ENCODE measurements around the gene CFAP299.

CFAP299 gene

DNA sequence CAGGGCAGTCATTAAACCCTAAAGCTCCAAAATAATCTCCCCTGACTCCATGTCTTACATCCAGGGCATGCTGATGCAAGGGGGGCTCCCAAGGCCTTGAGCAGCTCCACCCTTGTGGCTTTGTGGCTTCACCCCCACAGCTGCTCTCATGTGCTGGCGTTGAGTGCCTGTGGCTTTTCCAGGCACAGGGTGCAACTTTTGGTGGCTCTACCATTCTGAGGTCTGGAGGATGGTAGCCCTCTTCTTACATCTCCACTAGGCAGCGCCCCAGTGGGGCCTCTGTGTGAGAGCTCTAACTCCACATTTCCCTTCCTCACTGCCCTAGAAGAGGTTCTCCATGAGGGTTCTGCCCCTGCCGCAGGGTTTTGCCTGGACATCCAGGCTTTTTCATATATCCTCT lies 35.1 kb downstream of the CFAP299 start:
- H3K4me2 ChIP-seq (ENCODE audit: low read length): no peak overlapping the region
- peaks cover 42% of the 10 kb centered on the region for H3K9me3 ChIP-seq (ENCODE audit: low read length)
- H3K27ac ChIP-seq (ENCODE audit: low read depth, low read length, poor library complexity, severe bottlenecking): no peak overlapping the region
- H3K4me1 ChIP-seq (ENCODE audit: insufficient read depth, low read length, severe bottlenecking): peaks cover 11% of the 10 kb centered on the region
- no peaks in the 10 kb centered on the region for H3K9me2 ChIP-seq (ENCODE audit: low read depth, low read length)
- H3K9ac ChIP-seq (ENCODE audit: low read length): no peak overlapping the region
- H3K36me3 ChIP-seq (ENCODE audit: insufficient read depth, low read length): peaks cover 9% of the 10 kb centered on the region; the same call in 1 of the 2 replicates
- no peaks in the 10 kb centered on the region for H4K20me1 ChIP-seq (ENCODE audit: insufficient read depth, low read length)
- H2AFZ ChIP-seq (ENCODE audit: low read length): no peak overlapping the region
- H3K79me2 ChIP-seq (ENCODE audit: insufficient read depth, low read length): no peaks in the 10 kb centered on the region
- H3K4me3 ChIP-seq (ENCODE audit: low read depth, low read length, poor library complexity, severe bottlenecking): no peak overlapping the region
- H3K27me3 ChIP-seq (ENCODE audit: insufficient read depth, low read length): no peaks in the 10 kb centered on the region
- TF ChIP-seq, protein P1, sequence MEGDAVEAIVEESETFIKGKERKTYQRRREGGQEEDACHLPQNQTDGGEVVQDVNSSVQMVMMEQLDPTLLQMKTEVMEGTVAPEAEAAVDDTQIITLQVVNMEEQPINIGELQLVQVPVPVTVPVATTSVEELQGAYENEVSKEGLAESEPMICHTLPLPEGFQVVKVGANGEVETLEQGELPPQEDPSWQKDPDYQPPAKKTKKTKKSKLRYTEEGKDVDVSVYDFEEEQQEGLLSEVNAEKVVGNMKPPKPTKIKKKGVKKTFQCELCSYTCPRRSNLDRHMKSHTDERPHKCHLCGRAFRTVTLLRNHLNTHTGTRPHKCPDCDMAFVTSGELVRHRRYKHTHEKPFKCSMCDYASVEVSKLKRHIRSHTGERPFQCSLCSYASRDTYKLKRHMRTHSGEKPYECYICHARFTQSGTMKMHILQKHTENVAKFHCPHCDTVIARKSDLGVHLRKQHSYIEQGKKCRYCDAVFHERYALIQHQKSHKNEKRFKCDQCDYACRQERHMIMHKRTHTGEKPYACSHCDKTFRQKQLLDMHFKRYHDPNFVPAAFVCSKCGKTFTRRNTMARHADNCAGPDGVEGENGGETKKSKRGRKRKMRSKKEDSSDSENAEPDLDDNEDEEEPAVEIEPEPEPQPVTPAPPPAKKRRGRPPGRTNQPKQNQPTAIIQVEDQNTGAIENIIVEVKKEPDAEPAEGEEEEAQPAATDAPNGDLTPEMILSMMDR (IDR thresholded peaks at IDR 0.05; ENCODE audit: low read length): no peak
- TF ChIP-seq EZH2 (IDR thresholded peaks at IDR 0.05; ENCODE audit: borderline replicate concordance, low read length): no peak
- H3F3A ChIP-seq (ENCODE audit: insufficient read depth, low read length): no peaks in the 10 kb centered on the region

- Histone ChIP-seq H3K9me2 (ENCODE audit: low read depth, low read length) (no peaks in the 10 kb centered on the region), H3K9me3 (ENCODE audit: low read length) (peaks cover 43% of the 10 kb centered on the region), H3K4me3 (ENCODE audit: low read depth, low read length, poor library complexity, severe bottlenecking) (no peak overlapping the region), H3K4me2 (ENCODE audit: low read length) (no peak overlapping the region), H3F3A (ENCODE audit: insufficient read depth, low read length) (no peaks in the 10 kb centered on the region), H3K27me3 (ENCODE audit: insufficient read depth, low read length) (no peaks in the 10 kb centered on the region), H3K36me3 (ENCODE audit: insufficient read depth, low read length) (peaks cover 9% of the 10 kb centered on the region; the same call in 1 of the 2 replicates), H3K9ac (ENCODE audit: low read length) (no peak overlapping the region), H2AFZ (ENCODE audit: low read length) (no peak overlapping the region), H3K27ac (ENCODE audit: low read depth, low read length, poor library complexity, severe bottlenecking) (no peak overlapping the region), H4K20me1 (ENCODE audit: insufficient read depth, low read length) (no peaks in the 10 kb centered on the region), H3K4me1 (ENCODE audit: insufficient read depth, low read length, severe bottlenecking) (peaks cover 7% of the 10 kb centered on the region), H3K79me2 (ENCODE audit: insufficient read depth, low read length) (no peaks in the 10 kb centered on the region)
- no peak for TF ChIP-seq EZH2 (IDR thresholded peaks at IDR 0.05; ENCODE audit: borderline replicate concordance, low read length)
- TF ChIP-seq, protein P1 (IDR thresholded peaks at IDR 0.05; ENCODE audit: low read length): no peak
Observed at GRCh38 chr4:80371046-80371445, 35.5 kb downstream of the CFAP299 start.

- no peaks in the 10 kb centered on the region for H3K27me3 ChIP-seq (ENCODE audit: insufficient read depth, low read length)
- no peak overlapping the region for H3K4me3 ChIP-seq (ENCODE audit: low read depth, low read length, poor library complexity, severe bottlenecking)
- H3F3A ChIP-seq (ENCODE audit: insufficient read depth, low read length): no peaks in the 10 kb centered on the region
- no peak overlapping the region for H2AFZ ChIP-seq (ENCODE audit: low read length)
- H3K36me3 ChIP-seq (ENCODE audit: insufficient read depth, low read length): no peaks in the 10 kb centered on the region; the same call in 1 of the 2 replicates
- peaks cover 43% of the 10 kb centered on the region for H3K9me3 ChIP-seq (ENCODE audit: low read length)
- no peak overlapping the region for H3K9ac ChIP-seq (ENCODE audit: low read length)
- no peak overlapping the region for H3K27ac ChIP-seq (ENCODE audit: low read depth, low read length, poor library complexity, severe bottlenecking)
- H3K4me1 ChIP-seq (ENCODE audit: insufficient read depth, low read length, severe bottlenecking): no peaks in the 10 kb centered on the region
- H3K4me2 ChIP-seq (ENCODE audit: low read length): no peak overlapping the region
- no peaks in the 10 kb centered on the region for H4K20me1 ChIP-seq (ENCODE audit: insufficient read depth, low read length)
- TF ChIP-seq, protein P1 (IDR thresholded peaks at IDR 0.05; ENCODE audit: low read length): no peak
- no peak for TF ChIP-seq EZH2 (IDR thresholded peaks at IDR 0.05; ENCODE audit: borderline replicate concordance, low read length)
- no peaks in the 10 kb centered on the region for H3K9me2 ChIP-seq (ENCODE audit: low read depth, low read length)
- H3K79me2 ChIP-seq (ENCODE audit: insufficient read depth, low read length): no peaks in the 10 kb centered on the region
Observed at GRCh38 chr4:80374180-80374579, 38.6 kb downstream of the CFAP299 start.
